ENCODE data around the gene EXO5.
"Not testable (repeated sequence)": the region's sequence is repeated elsewhere in the genome, so short reads cannot be mapped to it uniquely, and the experiment has no call there.

Gene EXO5

GRCh38 chr1:40508375-40509341, at the start of gene EXO5:
EXO5 (plus strand) TSS chr1:40508767; CDS start chr1:40514545, 5,778 bp downstream.
- DNase-seq: no peak

GRCh38 chr1:40462956-40463590, 45.5 kb upstream of the EXO5 start:
- DNase-seq: no peak

GRCh38 chr1:40469327-40469726, 39.2 kb upstream of the EXO5 start:
- DNase-seq: no peak

GRCh38 chr1:40475268-40475667, 33.3 kb upstream of the EXO5 start:
- no peak for DNase-seq

- no peak for DNase-seq
These were observed 31.5 kb upstream of the EXO5 start, which contains the start of gene ZFP69 for GRCh38 chr1:40476924-40477677. ZFP69 (plus strand) TSS chr1:40477290; CDS start chr1:40479362, 2,072 bp downstream.

- DNase-seq: no peak
These were observed 30.9 kb upstream of the EXO5 start for GRCh38 chr1:40477678-40478053.

GRCh38 chr1:40478276-40478675, 30.3 kb upstream of the EXO5 start:
- no peak for DNase-seq

- DNase-seq: no peak
These were observed 29.4 kb upstream of the EXO5 start for GRCh38 chr1:40479156-40479555.

GRCh38 chr1:40495315-40495903, 13.2 kb upstream of the EXO5 start:
- no peak for DNase-seq

- not testable (repeated sequence) for DNase-seq
These were observed 5.9 kb upstream of the EXO5 start for GRCh38 chr1:40502651-40503050.

GRCh38 chr1:40507973-40508372, 594 bp upstream of the EXO5 start:
- no peak for DNase-seq

GRCh38 chr1:40519517-40519916, 10.9 kb downstream of the EXO5 start:
- no peak for DNase-seq

GRCh38 chr1:40530735-40531380, 22.3 kb downstream of the EXO5 start:
- no peak for DNase-seq

GRCh38 chr1:40531381-40532061, 23.0 kb downstream of the EXO5 start, which contains the start of gene ZNF684:
ZNF684 (plus strand) TSS chr1:40531637; CDS start chr1:40533167, 1,530 bp downstream.
- peak; percentile 86 for DNase-seq

GRCh38 chr1:40532062-40532389, 23.5 kb downstream of the EXO5 start:
- DNase-seq: no peak

GRCh38 chr1:40532844-40533424, 24.4 kb downstream of the EXO5 start:
- DNase-seq: no peak

- no peak for DNase-seq
These were observed 26.0 kb downstream of the EXO5 start for GRCh38 chr1:40534589-40534988.

- no peak for DNase-seq
These were observed 27.2 kb downstream of the EXO5 start for GRCh38 chr1:40535732-40536131.

- no peak for DNase-seq
These were observed 30.8 kb downstream of the EXO5 start for GRCh38 chr1:40539338-40539737.

- DNase-seq: no peak
These were observed 38.4 kb downstream of the EXO5 start for GRCh38 chr1:40546957-40547356.

GRCh38 chr1:40553017-40553416, 44.5 kb downstream of the EXO5 start:
- DNase-seq: no peak

Data from NCI-H1048 (cell line).